HG02610 (cell line): ENCODE measurements around the gene CCM2.

Source experiments
- ATAC-seq: cut with Tn5 transposase; IDR thresholded peaks from one replicate; pipeline ENCODE4 v1.9.1; 2021; ENCODE audit warnings: mild to moderate bottlenecking, moderate library complexity; ENCODE audit not compliant: unreplicated experiment

CCM2 gene

GRCh38 chr7:44967571-44968446, 32.2 kb upstream of the CCM2 start:
- no peak for ATAC-seq

DNA sequence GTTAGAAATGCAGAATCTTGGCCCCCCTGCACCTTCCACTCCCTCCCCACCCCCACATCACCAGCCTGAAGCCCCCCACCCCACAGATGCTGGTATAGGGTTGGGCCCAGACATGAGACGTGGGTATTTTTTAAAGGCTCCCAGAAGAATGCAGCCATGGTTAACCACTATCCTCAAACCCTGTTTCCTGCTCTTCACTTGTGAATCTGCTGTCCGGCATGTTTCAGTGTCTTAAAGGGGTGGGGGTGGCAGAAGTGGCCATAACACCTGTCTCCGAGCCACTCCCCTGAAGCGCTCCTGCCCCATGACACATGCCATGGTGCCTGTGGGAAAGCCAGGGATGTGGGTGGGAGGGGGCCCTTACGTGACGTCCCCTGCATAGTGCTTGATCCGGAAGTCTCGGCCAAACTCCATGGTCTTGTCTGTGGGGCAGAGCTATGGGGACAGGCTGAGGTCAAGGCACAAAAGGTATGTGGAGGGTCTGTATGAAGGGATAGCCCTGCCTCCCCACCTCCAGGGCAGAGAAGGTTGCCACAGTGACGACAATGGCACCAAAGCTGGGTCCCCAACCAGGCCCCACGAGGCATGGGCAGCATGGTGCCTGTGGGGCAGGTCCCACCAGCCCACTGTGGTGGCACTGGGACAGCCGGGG, 30.8 kb upstream of the CCM2 start:
- ATAC-seq = no peak

- ATAC-seq = no peak
Measured at GRCh38 chr7:44969701-44970522, 30.1 kb upstream of the CCM2 start.

DNA sequence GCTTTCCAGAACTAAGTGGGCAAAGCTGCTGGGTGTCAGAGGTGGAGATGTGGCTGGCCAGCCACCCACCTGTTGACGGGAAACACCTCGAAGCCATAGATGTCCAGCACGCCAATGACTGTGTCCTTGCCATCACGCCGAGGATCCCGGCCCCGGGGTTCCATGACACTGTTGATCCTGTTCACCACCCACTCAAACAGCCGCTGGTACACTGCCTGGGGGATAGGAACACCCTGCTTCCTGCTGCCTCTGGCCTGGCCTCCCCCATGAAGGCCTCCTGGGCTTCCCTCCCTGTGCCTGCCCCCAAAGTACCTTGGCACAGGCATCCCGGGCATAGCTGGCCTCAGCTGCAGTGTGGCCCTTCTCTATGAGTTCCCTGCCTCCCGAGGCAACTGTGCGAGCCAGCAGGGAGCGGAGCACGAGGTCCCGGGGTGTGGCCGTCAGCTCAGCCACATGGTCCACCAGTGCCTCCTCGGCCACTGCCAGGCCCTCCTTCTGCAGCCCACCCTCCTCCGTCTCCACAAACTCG, 29.4 kb upstream of the CCM2 start:
- ATAC-seq = no peak

- no peak for ATAC-seq
Measured at GRCh38 chr7:44971188-44971901, 28.7 kb upstream of the CCM2 start.

DNA sequence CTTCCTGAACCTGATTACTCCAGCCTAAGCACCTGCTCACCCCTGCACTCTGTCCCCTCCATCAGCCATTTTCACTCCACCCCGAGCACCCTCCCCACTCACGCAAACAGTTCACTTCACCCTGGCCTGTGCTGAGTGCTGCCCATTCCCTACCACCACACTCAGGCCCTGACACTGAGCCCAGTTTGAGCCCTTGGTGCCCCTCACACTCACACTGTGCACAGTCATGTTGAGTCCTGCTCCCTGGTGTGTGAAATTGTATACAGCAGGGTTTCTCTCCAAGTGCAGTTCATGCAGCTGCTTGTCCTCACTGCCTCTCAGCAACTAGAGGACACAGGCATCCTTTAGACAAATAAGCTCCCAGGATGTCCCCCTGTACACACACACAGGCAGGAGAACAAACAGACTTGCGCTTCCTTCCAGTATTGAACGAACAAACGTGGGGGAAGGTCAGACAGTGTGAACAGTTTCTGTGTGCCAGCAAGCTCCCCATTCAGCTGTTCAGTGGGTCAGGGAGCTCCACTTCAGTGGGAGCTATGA, 28.0 kb upstream of the CCM2 start:
- no peak for ATAC-seq

GRCh38 chr7:44972562-44972961, 27.4 kb upstream of the CCM2 start:
- no peak for ATAC-seq

DNA sequence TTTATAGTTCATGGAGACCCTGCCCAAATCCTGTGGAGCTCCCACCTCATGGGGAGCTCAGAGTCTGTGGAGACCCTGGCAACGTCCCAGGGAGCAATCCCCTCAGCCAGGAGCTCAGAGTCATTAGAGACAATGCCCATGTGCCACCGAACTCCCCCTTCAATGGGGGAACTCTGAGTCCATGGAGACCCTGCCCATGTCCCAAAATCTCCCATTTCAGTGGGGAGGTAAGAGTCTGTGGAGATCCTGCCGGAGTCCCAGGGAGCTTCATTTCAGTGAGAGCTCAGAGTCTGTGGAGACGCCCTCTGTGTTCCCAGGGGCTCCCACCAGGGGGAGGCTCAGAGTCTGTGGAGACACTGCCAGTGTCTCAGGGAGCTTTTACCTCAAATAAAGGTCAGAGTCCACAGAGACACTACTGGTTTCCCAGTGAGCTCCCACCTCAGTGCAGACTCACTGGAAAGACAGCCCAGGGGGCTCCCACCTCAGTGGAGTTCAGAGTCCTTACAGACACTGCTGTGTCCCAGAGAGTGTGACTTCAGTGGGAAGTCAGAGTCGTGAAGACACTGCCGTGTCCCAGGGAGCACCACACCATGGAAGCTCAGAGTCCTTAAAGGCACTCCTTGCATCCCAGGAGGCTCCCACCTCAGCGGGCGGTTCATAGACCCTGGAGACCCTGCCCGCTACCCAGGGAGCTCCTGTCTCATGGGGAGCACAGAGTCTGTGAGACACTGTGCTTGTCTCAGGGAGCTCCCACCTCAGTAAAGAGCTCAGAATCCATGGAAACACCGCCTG, 26.2 kb upstream of the CCM2 start:
- ATAC-seq = no peak

GRCh38 chr7:44974549-44974948, 25.5 kb upstream of the CCM2 start:
- ATAC-seq = no peak

- no peak for ATAC-seq
Measured at GRCh38 chr7:44975331-44976039, 24.5 kb upstream of the CCM2 start.

DNA sequence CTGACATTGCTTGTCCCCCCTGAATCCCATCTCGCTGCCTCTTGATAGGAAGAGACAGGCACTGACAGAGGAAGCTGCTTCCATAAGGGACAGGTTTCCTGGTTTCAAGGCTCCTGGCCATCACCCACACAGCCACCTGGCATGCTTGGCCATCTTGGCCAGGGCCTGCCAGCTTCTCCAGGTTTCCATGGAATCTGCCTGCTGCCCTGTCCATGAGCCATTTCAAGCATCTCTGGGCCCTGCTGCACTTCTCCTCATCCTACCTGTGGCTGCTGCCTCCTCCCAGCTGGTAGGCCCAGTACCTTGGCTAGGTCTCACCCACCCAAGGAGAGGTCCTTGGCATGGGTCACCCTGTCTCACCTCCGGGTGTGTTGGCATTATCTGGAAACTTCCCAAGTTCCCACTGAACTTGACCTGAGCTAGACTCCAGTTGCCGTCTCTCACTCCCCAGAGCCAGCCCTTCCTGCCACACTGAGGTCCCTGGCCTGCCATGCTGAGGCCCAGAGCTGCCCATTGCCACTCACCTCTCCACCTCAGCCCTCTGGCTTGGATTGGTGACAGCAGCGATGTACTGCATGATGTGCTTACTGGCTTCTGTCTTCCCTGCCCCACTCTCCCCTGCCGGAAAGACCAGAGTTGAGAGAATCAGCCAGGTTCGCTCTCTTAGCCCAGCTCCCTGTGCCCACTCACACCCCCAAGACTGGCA, 23.8 kb upstream of the CCM2 start:
- ATAC-seq = no peak

- no peak for ATAC-seq
Measured at GRCh38 chr7:44976746-44977196, 23.2 kb upstream of the CCM2 start.

- ATAC-seq = no peak
Measured at GRCh38 chr7:44977304-44977958, 22.6 kb upstream of the CCM2 start.

DNA sequence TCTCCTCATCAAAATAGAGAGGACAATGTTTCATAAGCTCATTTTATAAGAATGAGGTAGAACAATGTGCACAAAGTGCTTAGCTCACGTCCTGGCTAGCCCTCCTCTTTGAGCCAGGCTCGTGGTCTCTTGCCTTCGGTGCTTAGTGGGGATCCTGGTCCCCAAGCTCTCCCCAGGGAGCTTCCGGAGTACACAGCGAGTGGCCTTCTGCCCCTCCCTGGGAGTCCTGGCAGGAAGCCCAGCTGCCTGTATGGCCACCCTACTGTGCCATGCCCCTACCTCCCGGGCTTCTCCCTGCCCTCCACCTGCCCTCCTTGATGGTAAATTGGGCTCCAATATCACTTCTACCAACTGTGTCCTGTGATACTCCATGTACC, 22.1 kb upstream of the CCM2 start:
- no peak for ATAC-seq

DNA sequence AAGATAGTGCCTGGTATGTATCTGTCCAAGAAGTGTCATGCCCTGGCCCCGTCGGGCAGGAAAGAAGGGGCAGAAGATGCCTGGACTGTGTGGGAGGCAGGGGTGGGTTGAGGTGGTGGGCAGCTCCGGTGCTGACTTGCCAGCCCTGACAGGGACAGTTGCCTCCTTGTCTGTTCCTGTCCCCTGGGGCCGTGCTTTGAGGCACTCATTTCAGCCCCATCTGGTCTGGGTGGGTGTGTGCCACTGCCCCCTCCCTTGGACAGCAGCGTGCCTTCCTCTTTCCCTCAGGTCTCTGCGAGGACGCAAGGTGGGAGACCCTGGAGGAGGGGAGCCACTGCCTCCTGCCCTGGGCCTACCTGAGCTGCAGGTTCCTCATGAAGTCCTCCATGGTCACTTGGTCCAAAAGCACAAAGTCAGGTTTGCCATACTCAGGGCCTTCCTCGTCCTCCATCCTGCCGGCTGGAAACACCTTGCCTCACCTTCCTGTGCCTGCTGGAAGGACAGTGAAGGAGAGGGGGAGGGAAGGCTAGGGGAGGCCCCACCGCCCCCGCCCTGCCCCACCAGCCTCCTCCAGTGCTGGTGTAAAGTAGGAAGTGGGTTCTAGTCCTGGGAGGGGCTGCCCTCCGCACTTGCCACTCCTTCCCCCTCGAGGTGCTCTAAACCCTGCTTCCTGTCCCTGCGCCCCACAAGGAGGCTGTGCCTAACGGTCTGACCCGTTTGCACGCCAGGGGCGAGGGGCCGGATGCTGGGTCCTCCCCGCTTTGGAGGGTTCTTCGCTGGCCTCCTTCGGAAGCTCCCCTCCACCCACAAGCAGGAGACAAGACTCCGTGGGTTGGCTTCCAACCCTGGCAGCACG, 21.3 kb upstream of the CCM2 start, which contains the start of gene MYO1G:
Gene MYO1G (minus strand): TSS at position 505 of the 856 bp plus-strand sequence. CDS start 54 bp downstream, at position 451.
- ATAC-seq = peak; percentile 63

DNA sequence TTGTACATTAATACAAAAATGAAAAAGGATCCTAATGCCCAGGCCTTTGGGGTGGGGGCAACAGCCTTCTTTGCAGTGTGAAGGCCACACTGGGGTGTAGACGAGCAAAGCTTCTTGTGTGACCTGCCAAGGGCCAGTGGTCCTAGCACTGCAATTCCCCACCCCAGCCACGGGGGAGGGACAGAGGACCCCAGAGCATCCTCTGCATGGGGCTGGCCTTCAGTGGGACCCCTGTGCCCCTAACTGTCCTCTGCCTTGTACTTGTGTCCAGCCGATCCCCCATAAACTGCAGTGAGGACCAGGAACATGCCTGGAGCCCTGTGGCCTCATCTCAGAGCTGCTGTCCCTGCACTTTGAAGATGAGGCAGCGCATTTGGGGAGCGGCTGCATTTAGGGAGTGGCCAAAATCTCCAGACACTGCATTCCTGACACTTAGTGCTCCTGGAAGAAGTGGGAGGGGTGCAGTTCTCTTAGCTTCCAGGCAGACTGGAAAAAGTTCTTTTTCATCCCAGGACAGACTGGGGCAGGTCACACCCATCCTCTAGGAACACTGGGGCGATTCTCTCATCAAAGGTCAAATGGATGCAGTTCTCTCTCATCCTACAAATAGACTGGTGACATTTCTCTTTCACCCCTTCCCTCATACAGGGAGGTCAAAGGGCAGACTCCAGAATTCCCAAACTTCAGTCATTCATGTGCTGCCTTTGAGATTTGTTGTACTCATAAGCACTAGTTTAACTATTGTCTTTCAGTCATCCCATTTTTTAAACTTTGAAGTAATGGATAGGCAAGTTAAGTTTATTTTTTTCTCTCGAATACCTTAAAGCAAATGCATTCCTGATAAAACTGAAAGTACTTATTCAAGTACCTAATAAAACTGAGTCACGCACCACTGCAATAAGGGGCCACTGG, 20.3 kb upstream of the CCM2 start:
- ATAC-seq = no peak
